Measurements from ENCODE around the gene MAGEF1. TPM values are rescaled to one million over a fixed set of nuclear protein-coding genes. Genes with fewer than 3 reads are reported as not detected.

MAGEF1 gene
- total RNA-seq, 1 donor from 2014 or later = 88.1 TPM

DNA sequence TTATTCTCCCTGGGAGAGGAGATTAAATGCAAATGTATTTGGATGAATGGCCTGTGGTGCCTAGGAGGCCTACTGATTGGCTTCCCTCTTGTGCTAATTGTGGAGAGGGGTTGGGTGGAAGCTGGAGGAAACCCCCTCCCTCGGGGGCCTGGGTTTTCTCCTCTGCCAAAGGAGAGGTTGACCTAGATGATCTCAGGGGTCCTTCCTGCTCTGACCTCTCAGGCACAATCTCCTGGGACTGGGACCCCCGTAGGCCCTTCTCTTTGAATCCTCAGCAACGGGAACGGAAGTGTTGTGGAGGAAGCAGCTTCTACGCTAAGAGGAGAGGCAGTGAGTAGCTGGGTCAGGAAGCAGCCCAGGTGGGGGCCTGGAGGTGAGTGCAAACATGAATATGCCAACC lies 40.5 kb upstream of the MAGEF1 start:
- Mint-ChIP-seq H3K36me3 (no peaks in the 10 kb centered on the region), H3K27ac (peak overlapping the region; percentile 72), H3K4me3 (no peak overlapping the region), H3K4me1 (peaks cover 37% of the 10 kb centered on the region), H3K9me3 (peaks cover 4% of the 10 kb centered on the region), H3K27me3 (ENCODE audit: insufficient read depth, low read depth) (peaks cover 6% of the 10 kb centered on the region)
- H3F3A ChIP-seq (ENCODE audit: low read depth) = peaks cover 16% of the 10 kb centered on the region
- no peak overlapping the region for H3K4me3 ChIP-seq
- no peaks in the 10 kb centered on the region for H3K9me3 ChIP-seq (ENCODE audit: low read depth)
- no peak overlapping the region for H3K4me2 ChIP-seq
- H4K20me1 ChIP-seq (ENCODE audit: low read depth) = no peaks in the 10 kb centered on the region
- no peak overlapping the region for H3K9ac ChIP-seq
- H2AFZ ChIP-seq (replicated peaks) = no peak overlapping the region
- H3K27me3 ChIP-seq = no peaks in the 10 kb centered on the region
- DNase-seq (ENCODE audit: low spot score) = no peak
- TF ChIP-seq, protein P1, sequence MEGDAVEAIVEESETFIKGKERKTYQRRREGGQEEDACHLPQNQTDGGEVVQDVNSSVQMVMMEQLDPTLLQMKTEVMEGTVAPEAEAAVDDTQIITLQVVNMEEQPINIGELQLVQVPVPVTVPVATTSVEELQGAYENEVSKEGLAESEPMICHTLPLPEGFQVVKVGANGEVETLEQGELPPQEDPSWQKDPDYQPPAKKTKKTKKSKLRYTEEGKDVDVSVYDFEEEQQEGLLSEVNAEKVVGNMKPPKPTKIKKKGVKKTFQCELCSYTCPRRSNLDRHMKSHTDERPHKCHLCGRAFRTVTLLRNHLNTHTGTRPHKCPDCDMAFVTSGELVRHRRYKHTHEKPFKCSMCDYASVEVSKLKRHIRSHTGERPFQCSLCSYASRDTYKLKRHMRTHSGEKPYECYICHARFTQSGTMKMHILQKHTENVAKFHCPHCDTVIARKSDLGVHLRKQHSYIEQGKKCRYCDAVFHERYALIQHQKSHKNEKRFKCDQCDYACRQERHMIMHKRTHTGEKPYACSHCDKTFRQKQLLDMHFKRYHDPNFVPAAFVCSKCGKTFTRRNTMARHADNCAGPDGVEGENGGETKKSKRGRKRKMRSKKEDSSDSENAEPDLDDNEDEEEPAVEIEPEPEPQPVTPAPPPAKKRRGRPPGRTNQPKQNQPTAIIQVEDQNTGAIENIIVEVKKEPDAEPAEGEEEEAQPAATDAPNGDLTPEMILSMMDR (IDR thresholded peaks at IDR 0.05) = no peak
- TF ChIP-seq EZH2phosphoT487 (IDR thresholded peaks at IDR 0.05) (no peak), EZH2 (IDR thresholded peaks at IDR 0.05) (no peak)
- H3K79me2 ChIP-seq (ENCODE audit: low read depth) = no peaks in the 10 kb centered on the region
- peaks cover 35% of the 10 kb centered on the region for H3K4me1 ChIP-seq
- no peak overlapping the region for H3K27ac ChIP-seq
- H3K36me3 ChIP-seq = no peaks in the 10 kb centered on the region

DNA sequence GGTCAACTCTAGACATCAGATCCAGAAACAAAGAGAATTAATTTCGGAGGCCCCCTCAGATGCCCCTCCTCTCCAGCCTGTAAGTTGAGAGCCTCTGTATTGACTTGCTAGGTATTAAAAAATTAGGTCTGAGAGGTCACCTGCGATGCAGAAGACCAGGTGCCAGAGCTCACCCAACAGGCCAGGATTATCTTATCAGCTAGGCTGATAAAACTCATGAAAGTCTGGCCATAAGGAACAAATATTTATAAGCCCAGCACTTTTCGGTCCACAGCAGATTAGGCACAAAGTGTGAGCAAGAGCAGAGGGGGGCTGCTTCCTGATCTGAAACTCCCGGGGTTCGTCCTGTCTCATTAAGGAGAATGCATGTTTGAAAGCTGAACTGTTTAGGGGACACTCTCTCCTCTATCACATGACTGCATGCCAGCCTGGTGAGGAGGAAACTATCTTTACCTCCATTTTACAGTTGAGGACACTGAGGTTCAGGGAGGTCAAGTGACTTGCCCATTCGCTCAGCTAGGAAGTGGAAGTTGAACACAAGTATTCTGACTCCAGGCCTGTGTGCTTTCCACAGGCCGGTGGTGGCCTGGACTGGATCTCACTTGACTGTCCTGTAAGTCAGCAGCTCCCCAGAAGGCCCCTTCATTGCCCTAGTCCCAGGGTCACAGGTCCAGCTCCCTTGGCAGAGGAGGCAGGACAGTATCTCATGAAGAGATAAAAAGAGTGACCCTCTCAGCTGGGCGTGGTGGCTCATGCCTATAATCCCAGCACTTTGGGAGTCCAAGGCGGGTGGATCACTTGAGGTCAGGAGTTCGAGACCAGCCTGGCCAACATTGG lies 39.6 kb upstream of the MAGEF1 start:
- H3K9me3 Mint-ChIP-seq = peaks cover 4% of the 10 kb centered on the region

GRCh38 chr3:184750349-184751083 lies 38.7 kb upstream of the MAGEF1 start:
- peaks cover 27% of the 10 kb centered on the region for H3K4me1 Mint-ChIP-seq
- H3K9me3 Mint-ChIP-seq = peaks cover 4% of the 10 kb centered on the region
- Histone ChIP-seq H3K79me2 (ENCODE audit: low read depth) (no peaks in the 10 kb centered on the region), H4K20me1 (ENCODE audit: low read depth) (no peaks in the 10 kb centered on the region), H3K4me3 (no peak overlapping the region), H3K27me3 (no peaks in the 10 kb centered on the region), H3K9me3 (ENCODE audit: low read depth) (no peaks in the 10 kb centered on the region), H2AFZ (replicated peaks) (no peak overlapping the region), H3K9ac (no peak overlapping the region), H3K4me1 (peaks cover 28% of the 10 kb centered on the region), H3F3A (ENCODE audit: low read depth) (peaks cover 13% of the 10 kb centered on the region), H3K36me3 (no peaks in the 10 kb centered on the region), H3K27ac (no peak overlapping the region), H3K4me2 (no peak overlapping the region)
- peaks cover 9% of the 10 kb centered on the region for H3K27me3 Mint-ChIP-seq (ENCODE audit: insufficient read depth, low read depth)
- no peak overlapping the region for H3K4me3 Mint-ChIP-seq
- no peak overlapping the region for H3K27ac Mint-ChIP-seq
- DNase-seq (ENCODE audit: low spot score) = no peak
- TF ChIP-seq, protein P1 (IDR thresholded peaks at IDR 0.05) = no peak
- TF ChIP-seq EZH2 (IDR thresholded peaks at IDR 0.05) (no peak), EZH2phosphoT487 (IDR thresholded peaks at IDR 0.05) (no peak)
- no peaks in the 10 kb centered on the region for H3K36me3 Mint-ChIP-seq

More for the DNA sequence above, 39.6 kb upstream of the MAGEF1 start:
- Histone ChIP-seq H3K4me1 (peaks cover 29% of the 10 kb centered on the region), H3K9ac (no peak overlapping the region), H4K20me1 (ENCODE audit: low read depth) (no peaks in the 10 kb centered on the region), H2AFZ (replicated peaks) (no peak overlapping the region), H3K4me3 (no peak overlapping the region), H3K9me3 (ENCODE audit: low read depth) (no peaks in the 10 kb centered on the region), H3K36me3 (no peaks in the 10 kb centered on the region), H3K4me2 (no peak overlapping the region), H3K79me2 (ENCODE audit: low read depth) (no peaks in the 10 kb centered on the region), H3K27ac (no peak overlapping the region), H3F3A (ENCODE audit: low read depth) (peaks cover 16% of the 10 kb centered on the region), H3K27me3 (no peaks in the 10 kb centered on the region)
- TF ChIP-seq EZH2phosphoT487 (IDR thresholded peaks at IDR 0.05) (no peak), EZH2 (IDR thresholded peaks at IDR 0.05) (no peak)
- TF ChIP-seq, protein P1 (IDR thresholded peaks at IDR 0.05) = no peak
- Mint-ChIP-seq H3K27ac (peak overlapping the region; percentile 66), H3K4me1 (peaks cover 27% of the 10 kb centered on the region), H3K27me3 (ENCODE audit: insufficient read depth, low read depth) (peaks cover 9% of the 10 kb centered on the region), H3K4me3 (no peak overlapping the region), H3K36me3 (no peaks in the 10 kb centered on the region)
- no peak for DNase-seq (ENCODE audit: low spot score)
